HG03060 (cell line): ENCODE results near the gene SUN5.

Experiments
- ATAC-seq: cut with Tn5 transposase; IDR thresholded peaks from one replicate; pipeline ENCODE4 v1.9.1; 2021; ENCODE audit warnings: low read depth, moderate number of reproducible peaks; ENCODE audit not compliant: unreplicated experiment

The SUN5 gene

DNA sequence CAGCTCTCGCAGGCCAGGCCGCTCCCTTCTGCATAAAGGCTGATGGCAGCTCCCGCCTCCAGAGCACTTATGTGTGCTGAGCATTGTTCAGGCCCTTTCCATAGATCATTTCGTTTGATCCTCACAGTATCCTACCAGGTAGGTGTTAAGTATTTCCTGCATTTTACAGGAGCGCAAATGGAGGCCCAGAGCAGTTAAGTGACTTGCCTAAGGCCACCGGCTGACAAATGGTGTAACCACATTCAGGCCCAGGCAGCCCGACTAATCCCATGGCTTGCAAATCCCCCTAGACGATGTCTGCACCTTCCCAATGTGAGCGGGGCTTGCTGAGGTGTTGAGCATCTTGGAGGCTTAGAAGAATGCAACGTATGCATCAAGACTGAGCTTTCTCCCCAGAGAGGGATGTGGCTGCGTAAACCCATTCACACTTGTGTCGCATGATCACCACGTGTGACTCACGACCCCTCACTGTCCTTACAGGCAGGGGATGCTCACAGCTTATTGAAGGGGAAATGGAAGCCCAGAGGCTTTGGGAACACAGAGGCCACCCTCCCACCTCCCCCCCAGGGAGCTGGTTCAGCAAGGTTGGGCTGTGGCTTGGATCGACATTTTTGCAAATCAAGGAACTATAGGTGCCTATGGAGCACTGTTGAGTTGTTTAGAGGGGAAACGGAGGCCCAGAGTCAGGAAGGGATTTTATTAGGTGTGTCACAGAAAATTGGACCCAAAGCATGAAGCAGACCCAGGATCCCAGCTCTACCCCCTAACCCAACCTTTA, 10.3 kb upstream of the SUN5 start:
- no peak for ATAC-seq

DNA sequence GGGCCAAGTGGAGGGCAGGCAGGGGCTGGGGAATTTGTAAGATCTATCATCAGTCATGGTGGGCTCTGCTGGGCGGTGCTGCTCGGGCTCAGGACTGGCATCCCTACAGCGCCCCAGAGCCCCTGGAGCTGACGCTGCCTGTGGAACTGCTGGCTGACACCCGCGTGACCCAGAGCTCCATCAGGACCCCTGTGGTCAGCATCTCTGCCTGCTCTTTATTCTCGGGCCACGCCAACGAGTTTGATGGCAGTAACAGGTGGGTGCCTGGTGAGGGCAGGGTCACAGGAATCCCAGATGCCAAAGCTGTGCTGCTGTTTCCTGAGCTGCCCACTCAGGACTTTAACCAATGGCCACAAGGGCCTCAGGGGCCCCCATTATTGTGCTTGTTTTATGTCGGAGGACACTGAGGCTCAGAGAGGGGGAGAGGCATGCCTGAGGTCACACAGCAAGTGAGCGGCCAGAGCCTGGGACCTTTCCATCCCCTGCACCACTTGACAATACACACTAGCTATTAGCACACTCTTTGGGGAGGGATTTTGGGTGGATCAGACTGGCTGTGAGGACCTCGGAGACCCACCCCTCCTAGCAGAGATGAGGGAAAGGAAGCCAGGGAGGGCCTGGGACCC, 9.6 kb upstream of the SUN5 start:
- ATAC-seq = no peak

DNA sequence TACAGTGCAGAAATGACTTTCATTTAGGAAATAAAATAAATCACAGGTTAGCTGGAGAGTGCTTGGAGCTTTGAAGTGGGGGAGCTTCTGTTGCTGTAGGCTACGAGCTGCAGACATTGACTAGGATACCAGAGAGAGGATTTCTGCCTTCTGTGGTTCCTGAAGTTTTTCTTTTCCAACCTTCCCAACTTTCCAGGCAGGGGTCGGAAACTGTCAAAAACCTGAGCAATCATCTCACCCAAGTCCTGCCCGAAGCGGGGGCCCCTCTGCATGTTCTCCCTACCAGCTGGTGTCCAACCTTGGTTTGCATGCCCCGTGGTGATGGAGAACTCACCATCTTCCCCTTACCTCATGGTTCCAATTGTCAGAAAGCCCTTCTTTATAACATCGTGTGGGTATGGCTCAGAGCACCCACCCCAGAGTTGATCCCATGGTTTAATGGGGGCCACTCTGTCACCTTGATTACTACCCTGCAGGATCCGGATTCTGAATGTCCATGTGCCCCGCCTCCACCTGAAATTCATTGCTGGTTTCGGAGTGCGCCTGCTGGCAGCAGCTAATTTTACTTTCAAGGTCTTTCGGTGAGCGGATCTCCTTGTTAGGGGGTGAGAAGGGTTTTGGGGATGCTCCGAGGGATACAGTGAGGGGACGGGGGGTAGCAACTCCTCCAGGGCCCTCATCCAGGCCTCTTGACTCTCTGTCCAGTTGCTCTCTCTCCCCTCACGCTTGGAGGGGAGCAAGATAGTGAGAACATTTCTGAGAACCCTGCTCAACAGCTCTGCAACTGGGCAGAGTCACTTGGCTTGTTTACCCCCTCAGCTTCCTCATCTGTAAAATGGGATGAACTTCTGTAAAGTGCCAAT, 8.3 kb upstream of the SUN5 start:
- no peak for ATAC-seq

- ATAC-seq = no peak
Measured at GRCh38 chr20:33010674-33011449, 6.6 kb upstream of the SUN5 start.

DNA sequence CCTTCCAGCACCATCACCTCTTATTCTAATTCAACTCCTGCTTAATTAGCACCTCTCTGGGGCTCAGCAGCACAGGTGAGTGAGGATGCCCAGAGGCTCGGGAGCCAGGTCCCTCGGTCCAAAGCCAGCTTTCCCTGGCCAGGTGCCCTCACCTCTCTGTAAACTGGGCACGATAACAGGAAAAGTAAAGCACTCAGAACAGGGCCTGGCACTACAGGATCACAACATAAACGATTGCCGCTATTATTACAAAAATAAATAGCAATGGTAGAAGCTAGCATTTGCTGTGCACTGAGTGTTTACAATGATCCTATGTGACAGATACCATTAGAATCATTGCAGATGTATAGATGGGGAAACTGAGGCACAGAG, 5.9 kb upstream of the SUN5 start:
- no peak for ATAC-seq

DNA sequence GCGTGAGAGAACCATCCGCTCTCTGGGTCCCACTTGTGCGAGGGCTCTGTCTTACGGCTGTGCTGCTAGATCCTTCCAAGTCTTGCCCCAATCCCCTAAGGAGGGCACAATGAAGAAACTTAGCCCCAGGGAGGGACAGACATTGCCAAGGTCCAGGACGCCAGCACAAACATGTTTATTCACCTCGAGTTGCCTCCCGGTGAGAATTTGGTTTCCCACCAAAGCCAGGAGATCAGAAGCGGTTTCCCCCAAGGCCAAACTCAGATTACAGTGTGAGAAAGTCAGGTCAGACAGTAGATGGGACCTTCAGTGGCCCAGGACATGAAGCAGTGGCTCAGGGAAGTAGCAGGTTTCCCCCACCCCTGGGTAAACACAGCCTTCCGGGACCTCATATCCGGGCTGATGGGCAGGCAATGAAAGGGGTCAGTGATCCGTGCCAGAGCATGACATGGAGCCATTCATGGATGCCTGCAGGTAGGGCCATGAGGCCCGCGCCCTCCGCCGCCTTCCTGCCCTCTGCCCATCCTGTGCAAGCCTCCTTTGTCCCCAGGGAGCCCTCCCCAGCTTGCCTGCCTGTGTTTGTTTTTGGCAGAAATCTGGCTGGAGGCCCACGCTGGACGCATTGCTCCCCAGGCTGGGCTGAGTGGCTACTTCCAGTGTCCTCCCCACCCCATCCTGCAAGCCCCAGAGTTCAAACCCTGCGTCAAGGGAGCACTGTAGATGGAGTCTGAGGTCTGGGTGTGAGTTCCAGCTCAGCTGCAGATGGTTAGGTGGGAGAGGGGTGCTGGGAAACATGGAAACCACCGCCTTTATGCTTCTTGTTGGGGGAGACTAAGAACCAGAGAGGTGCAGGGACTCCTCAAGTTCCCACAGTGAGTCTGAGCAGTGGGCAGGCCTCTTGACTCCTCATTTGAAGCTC, 5.2 kb upstream of the SUN5 start:
- no peak for ATAC-seq

DNA sequence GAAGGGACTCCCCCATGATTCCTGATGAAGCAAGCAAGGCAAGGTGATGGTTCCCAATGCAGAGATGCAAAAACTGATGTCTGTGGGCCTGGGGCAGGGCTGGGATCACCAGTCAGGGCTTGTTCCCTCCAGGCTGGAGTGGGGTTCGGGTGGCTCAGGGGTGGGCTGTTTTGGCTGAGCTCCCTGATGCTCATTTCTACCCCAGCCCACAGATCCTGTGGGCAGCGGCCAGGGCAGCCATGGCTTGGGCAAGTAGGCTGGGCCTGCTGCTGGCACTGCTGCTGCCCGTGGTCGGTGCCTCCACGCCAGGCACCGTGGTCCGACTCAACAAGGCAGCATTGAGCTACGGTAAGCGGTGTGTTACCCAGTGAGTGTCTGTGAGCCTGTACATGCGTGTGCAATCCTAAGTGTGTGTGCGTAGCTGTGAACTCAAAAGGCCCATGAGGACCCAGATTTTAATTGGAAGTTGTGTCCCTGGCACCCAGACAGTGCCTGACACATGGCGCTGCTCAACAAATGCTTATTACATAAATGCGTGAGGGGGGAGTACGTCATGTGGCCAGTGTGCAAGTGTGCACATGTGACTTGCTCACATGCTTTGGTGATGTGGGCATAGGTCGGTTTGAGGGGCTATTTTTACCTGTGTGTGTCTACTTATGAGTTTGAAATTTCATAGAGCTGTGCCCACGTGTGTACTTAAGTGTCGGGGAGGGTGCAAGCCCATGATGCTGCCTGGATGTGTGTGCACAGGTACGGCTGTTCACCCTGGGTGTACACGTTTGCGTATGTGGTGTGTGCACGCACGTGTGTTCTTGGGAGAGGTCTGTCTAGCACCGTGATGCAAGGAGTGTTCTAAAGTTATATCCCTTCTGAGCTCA, 4.3 kb upstream of the SUN5 start:
- ATAC-seq = no peak

- ATAC-seq = no peak
Measured at GRCh38 chr20:33007376-33008335, 3.4 kb upstream of the SUN5 start, which contains the start of gene BPIFB2. Gene BPIFB2 (plus strand): TSS chr20:33007704. CDS start chr20:33008575, 871 bp downstream.

DNA sequence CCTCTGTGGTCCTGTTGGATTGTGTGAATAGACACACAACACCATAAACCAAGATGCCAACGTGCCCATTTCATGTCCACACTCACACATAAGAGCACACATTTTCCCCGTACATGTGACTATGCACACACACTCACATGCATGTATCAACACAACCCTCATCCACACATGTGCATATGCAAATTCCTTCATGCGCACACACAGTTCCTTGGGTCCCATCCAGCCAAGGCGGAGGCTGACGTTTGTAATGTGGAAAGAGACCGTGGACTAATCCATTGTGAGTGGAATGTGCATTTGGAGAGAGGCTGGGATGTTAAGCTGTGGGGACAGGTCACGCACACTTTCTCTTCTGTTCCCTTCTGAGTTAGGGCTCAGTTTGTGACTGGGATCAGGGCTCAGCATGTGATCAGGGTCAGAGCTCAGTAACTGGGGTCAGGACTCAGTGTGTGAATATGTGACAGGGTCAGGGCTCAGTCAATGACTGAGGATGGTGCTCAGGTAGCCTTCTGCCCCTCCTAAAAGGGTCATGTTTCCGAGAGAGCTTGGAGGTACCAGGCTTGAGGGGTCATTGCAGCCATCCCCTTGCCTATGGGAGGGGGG, 2.6 kb upstream of the SUN5 start:
- no peak for ATAC-seq

- no peak for ATAC-seq
Measured at GRCh38 chr20:33005908-33006775, 1.9 kb upstream of the SUN5 start.

GRCh38 chr20:33005132-33005566, 916 bp upstream of the SUN5 start:
- ATAC-seq = no peak

GRCh38 chr20:33002087-33002808, 2.0 kb downstream of the SUN5 start:
- no peak for ATAC-seq

DNA sequence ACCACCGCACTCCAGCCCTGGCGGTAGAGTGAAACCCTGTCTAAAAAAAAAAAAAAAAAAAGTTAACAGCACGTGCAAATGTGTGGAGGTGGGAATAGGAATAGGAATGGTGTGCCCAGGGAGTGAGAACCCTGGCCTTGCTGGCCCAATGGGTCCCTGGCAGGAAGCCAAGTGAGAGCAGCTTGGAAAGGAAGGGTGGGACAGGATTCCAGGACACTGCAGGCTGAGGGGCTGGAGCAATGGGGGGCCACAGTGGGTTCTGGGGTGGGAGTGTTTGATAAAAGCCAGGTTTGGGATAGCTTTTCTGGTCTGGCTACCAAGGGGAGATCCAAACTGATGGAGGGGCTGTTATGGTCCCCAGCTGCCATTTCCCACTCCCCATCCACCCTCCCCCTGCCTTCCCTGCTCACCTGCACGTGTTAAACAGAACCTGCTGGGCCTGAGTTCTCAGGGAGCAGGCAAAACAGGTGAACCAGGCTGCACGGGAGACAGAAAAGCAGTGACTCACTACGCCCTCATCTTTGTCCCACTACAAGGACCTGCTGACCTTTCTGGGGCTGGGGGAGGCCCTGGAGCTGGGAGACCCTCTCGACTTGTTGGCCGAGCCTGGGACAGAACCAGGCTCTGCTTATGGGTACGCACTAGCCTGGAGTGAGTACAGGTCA, 3.3 kb downstream of the SUN5 start:
- no peak for ATAC-seq

DNA sequence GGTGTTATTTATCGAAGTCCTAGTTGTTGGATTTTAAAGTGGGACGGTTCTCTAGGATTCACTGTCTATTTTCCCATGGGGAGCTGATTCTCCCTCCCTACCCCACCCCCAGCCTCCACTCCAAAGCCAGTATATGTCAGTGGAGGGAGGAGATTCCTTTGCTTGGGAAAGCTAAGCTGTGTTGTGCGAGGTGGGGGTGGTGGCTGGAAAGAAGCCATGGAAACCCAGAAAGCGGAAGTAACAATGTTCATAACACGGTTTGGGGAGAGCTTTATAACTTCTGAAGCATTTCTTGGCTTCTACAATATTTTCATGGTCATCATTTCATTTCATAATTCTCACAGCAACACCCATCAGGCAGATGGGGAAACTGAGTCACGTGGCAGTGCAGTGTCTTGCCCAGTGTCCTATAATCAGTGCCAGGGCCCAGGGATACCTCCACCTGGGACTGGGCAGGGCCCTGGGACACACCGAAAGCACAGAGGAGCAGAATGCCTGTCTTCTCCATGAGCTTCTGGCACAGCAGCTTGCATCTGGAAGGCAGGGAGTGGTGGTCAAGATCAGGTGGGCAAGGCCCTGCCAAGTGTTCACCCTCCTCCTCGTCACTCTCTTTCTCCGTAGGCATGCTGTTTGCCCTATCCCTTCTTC, 4.5 kb downstream of the SUN5 start:
- ATAC-seq = no peak
